Upper lobe of left lung (tissue), 6 donors: ENCODE measurements around the gene FZD1. TPM values are rescaled to one million over a fixed set of nuclear protein-coding genes. Genes with fewer than 3 reads are reported as not detected.

Source experiments
- ATAC-seq, 2 donors: fragments of 200-7000 bp; cut with Tn5 transposase; one replicate each; pipeline ENCODE4 v1.9.1; 2022; ENCODE audit warnings: mild to moderate bottlenecking in 2 of 2, moderate library complexity in 2 of 2; ENCODE audit not compliant: low FRiP score in 2 of 2
- DNase-seq, 2 donors: peaks; one replicate each; pipeline ENCODE4 v3.0.0-alpha.2; 2019 to 2020
- H3K27ac ChIP-seq, 4 donors: fragments of 200-600 bp; sonication (generic); one replicate each; pipeline ENCODE4 v1.5.1; 2016 to 2019
- H3K27me3 ChIP-seq, 4 donors: fragments of 200-600 bp; sonication (generic); one replicate each; pipeline ENCODE4 v1.5.1; 2017 to 2019
- H3K36me3 ChIP-seq, 4 donors: fragments of 200-600 bp; sonication (generic); one replicate each; pipeline ENCODE4 v1.5.1; 2016 to 2019
- H3K4me1 ChIP-seq, 4 donors: fragments of 200-600 bp; sonication (generic); one replicate each; pipeline ENCODE4 v1.5.1; 2018 to 2019
- H3K4me3 ChIP-seq, 4 donors: fragments of 200-600 bp; sonication (generic); one replicate each; pipeline ENCODE4 v1.5.1; 2017 to 2019; ENCODE audit warnings: mild to moderate bottlenecking in 2 of 4, moderate library complexity in 1 of 4
- H3K9me3 ChIP-seq, 4 donors: fragments of 200-600 bp; sonication (generic); one replicate each; pipeline ENCODE4 v1.5.1; 2018 to 2019
- CTCF ChIP-seq, 6 experiments: fragments of 450-650 bp in 4 of 6; fragments of 200-600 bp in 2 of 6; sonication (generic) in 2 of 6; IDR thresholded peaks; one replicate each; pipeline ENCODE4 v1.5.1; 2016 to 2019; ENCODE audit warnings: antibody characterized with exemption in 6 of 6
- EP300 ChIP-seq, 4 donors: sonication (generic); formaldehyde crosslinking; IDR thresholded peaks; one replicate each; pipeline ENCODE4 v1.5.1; 2017; ENCODE audit warnings: antibody characterized with exemption in 4 of 4, control low read depth in 2 of 4
- POLR2A ChIP-seq, 4 donors: fragments of 450-650 bp; IDR thresholded peaks; one replicate each; pipeline ENCODE4 v1.5.1; 2016 to 2017; ENCODE audit warnings: antibody characterized with exemption in 4 of 4, mild to moderate bottlenecking in 2 of 4
- POLR2AphosphoS5 ChIP-seq, 2 donors: sonication (generic); formaldehyde crosslinking; IDR thresholded peaks; one replicate each; pipeline ENCODE4 v1.5.1; 2017; ENCODE audit warnings: antibody characterized with exemption in 2 of 2
- WGBS, 2 donors: methylation state at CpG; one replicate each; pipeline ENCODE4 v1.1.5; 2017 to 2018; 5-methylcytosine and 5-hydroxymethylcytosine counted together
- total RNA-seq, 6 donors: library from RNA; depleted of rRNA in 4 of 6; stranded (reverse); fragments of >200 nt in 4 of 6; gene quantifications; one replicate each; pipeline versions ENCODE4 v1.1.0 to v1.2.1, GENCODE V29; 2016 to 2021
- donor health status: DM: no; HTN: no; CAD: no; lungs with moderate emphysema.
- donor health status: DM: no; HTN: yes; CAD: no; lungs with severe emphysema.

Gene FZD1
- total RNA-seq, 6 donors from 2014 or later: 6.3 to 25.8 (median 15.0) TPM

GRCh38 chr7:91288208-91288824, 24.1 kb downstream of the FZD1 start:
- H3K4me1 ChIP-seq: peaks cover 0 to 12% (median 2%) of the 10 kb centered on the region in 4 donors
- H3K36me3 ChIP-seq: no peaks in the 10 kb centered on the region
- no peak overlapping the region for H3K27ac ChIP-seq
- no peaks in the 10 kb centered on the region for H3K27me3 ChIP-seq
- WGBS, 2 donors: 78 to 90% methylated on average over 3 of the region's 3 CpGs
- ATAC-seq (peak in 1 of 2 donors; percentile 57), DNase-seq (peak in 1 of 2 donors; percentile 34)
- H3K9me3 ChIP-seq: no peaks in the 10 kb centered on the region
- TF ChIP-seq EP300 (IDR thresholded peaks at IDR 0.05) (no peak), POLR2A (IDR thresholded peaks at IDR 0.05) (no peak), CTCF (IDR thresholded peaks at IDR 0.05) (peak in 5 of 6 experiments; percentile 26 to 43 (median 32)), POLR2AphosphoS5 (IDR thresholded peaks at IDR 0.05) (no peak)
- no peak overlapping the region for H3K4me3 ChIP-seq

DNA sequence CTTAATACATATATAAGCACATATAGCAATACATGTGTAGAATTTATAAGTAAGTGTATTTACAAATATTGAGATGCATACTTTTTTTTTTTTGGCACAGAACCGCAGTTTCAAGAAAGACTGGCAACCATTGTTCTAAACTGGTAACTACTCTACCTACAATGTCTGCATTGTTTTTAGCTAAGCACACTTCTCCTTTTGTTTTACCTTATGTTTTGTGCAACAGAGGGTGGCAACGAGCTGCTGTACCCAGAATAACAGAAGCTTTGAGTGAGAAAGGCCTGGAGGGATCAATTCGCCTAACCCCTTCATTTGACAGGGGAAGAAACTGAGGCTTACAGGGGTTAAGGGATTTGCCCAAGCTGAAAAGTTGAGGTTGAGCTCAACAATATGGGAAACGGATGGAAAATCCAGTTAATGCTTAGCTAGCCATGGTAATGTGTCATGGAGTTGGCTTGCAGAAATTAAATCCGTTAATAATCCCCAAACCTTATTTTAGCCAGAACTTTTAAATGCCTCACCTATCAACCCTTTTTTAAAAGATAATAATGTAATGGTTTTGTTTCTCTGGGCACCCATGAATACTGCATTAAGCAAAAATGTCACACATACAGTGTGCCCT, 25.5 kb downstream of the FZD1 start:
- TF ChIP-seq EP300 (IDR thresholded peaks at IDR 0.05): no peak
- TF ChIP-seq POLR2AphosphoS5 (IDR thresholded peaks at IDR 0.05): no peak
- TF ChIP-seq CTCF (IDR thresholded peaks at IDR 0.05): no peak
- TF ChIP-seq POLR2A (IDR thresholded peaks at IDR 0.05): no peak
- no peak for DNase-seq
- Histone ChIP-seq H3K9me3 (no peaks in the 10 kb centered on the region), H3K4me1 (peaks cover 0 to 12% (median 2%) of the 10 kb centered on the region in 4 donors), H3K27me3 (no peaks in the 10 kb centered on the region), H3K4me3 (no peak overlapping the region), H3K36me3 (no peaks in the 10 kb centered on the region), H3K27ac (no peak overlapping the region)
- ATAC-seq: no peak
- 74 to 83% methylated on average over 5 of the region's 5 CpGs for WGBS, 2 donors

DNA sequence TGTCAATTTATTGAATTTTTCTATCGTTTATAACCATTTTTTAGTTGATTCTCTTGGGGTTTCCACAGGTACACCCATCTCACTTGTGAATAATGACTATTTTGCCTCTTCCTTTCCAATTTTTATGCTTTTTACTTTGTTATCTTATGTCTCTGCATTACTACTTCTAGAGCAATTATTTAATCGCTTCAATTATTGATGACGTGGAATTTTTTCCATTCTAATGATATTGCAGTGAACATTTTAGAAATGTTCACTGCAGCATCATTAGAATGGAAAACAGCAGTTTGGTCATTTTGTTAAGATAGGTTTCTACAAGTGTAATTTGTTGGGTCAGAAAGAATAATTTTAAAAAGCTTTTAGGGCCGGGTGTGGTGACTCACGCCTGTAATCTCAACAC, 27.1 kb downstream of the FZD1 start:
- Histone ChIP-seq H3K4me1 (peaks cover 0 to 12% (median 2%) of the 10 kb centered on the region in 4 donors), H3K27ac (no peak overlapping the region), H3K9me3 (no peaks in the 10 kb centered on the region), H3K27me3 (no peaks in the 10 kb centered on the region), H3K4me3 (no peak overlapping the region), H3K36me3 (no peaks in the 10 kb centered on the region)
- no peak for DNase-seq
- 94 to 97% methylated on average over 5 of the region's 5 CpGs for WGBS, 2 donors
- no peak for ATAC-seq
- TF ChIP-seq EP300 (IDR thresholded peaks at IDR 0.05) (no peak), POLR2A (IDR thresholded peaks at IDR 0.05) (no peak), POLR2AphosphoS5 (IDR thresholded peaks at IDR 0.05) (no peak), CTCF (IDR thresholded peaks at IDR 0.05) (no peak)

DNA sequence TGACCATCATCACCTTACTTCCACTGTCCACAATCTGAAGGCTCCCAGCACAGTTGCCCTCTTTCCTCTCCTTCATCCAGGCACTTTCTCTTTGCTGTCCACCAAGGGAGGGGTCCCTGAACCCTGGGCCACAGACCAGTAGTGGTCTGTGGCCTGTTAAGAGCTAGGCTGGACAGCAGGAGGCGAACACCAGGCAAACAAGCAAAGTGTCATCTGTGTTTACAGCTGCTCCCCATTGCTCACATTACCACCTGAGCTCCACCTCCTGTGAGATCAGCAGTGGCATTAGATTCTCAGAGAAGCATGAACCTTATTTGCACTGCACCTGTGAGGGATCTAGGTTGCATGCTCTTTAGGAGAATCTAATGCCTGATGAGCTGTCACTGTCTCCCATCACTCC, 27.7 kb downstream of the FZD1 start:
- Histone ChIP-seq H3K27ac (no peak overlapping the region), H3K4me3 (no peak overlapping the region), H3K36me3 (no peaks in the 10 kb centered on the region), H3K4me1 (peaks cover 0 to 12% (median 2%) of the 10 kb centered on the region in 4 donors), H3K9me3 (no peaks in the 10 kb centered on the region), H3K27me3 (no peaks in the 10 kb centered on the region)
- WGBS, 2 donors: 86 to 95% methylated on average over 1 of the region's 1 CpG
- DNase-seq (no peak), ATAC-seq (no peak)
- TF ChIP-seq EP300 (IDR thresholded peaks at IDR 0.05) (no peak), POLR2AphosphoS5 (IDR thresholded peaks at IDR 0.05) (no peak), CTCF (IDR thresholded peaks at IDR 0.05) (no peak), POLR2A (IDR thresholded peaks at IDR 0.05) (no peak)
